ENCODE data around the gene AIF1.
A peak's percentile ranks its signal among the peaks of the same experiment; 100 is the strongest.

The AIF1 gene

DNA sequence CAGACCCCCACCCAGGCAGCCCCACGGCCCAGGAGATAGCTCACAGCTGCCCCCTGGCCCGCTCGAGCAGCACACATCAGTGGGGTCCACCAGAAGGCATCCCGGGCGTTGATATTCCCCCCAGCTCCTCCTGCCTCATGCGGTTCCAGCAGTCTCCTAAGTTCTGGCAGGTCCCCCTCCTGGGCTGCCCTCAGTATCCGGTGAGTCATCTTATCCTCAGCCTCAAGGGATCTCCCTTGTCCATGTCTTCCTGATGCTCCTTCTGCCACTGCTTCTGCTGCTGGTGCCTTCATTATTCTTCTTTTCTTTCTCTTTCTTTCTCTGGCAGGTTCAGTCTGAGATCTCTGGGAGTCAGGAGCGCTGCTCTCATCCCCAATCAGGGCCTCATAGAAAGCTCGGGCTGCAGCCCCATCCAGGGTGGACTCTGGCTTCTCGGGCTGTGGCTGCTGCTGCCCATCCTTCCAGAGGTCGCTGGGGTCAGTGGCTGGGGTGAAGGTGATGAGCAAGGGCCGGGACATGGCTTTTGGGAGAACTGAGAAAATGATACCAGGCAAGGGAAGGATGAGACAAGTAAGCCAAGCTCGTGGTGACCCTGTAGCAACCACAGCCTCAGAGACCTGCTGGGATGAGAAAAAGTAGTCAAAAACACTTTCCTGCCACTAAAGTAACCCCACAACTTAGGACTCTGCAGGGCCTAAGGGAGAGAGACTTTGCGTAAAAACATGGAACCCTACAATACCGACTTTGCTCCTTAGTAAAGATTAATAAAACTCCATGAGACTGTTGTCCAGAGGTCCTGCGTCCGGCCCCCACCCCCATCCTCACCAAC is 49.1 kb downstream of the AIF1 start:
- ATAC-seq: no peak

DNA sequence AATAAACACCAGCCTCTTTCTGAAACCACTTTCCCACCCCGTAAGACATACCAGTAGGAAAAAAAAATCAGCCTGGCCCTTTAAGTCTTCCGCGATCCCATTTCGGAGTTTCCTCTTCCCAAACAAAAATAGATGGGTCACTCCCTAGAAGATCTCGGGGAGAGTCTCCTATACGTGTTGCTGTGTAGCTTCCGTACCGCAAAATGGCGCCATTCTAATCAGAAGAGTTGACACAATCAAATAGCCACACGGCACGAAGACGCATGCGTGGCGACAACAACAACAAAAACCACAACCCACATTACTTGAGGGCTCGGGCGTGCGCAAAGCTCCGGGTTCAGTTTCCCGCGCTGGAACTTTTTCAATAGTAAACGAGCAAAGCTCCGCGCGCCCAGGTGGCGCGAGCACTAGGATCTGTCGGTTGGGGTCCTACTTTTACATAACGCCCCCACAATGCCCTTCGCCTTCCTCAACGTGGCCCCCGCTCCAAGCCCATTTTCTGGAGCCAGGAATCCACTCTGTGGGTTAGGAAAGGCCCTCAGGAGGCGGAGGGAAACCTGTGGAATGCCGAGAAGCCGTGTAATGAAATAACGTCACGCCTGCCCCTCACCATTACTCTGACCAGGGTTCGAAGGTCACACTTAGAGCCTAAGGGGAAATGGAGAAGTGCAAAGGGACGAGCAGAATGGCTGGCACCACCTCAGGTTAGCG is 49.9 kb downstream of the AIF1 start, which contains the start of gene GPANK1:
GPANK1 (minus strand) TSS at position 208 of the 711 bp plus-strand sequence. CDS start 519 bp downstream, outside the sequence.
- ATAC-seq: peak; percentile 44 to 45

DNA sequence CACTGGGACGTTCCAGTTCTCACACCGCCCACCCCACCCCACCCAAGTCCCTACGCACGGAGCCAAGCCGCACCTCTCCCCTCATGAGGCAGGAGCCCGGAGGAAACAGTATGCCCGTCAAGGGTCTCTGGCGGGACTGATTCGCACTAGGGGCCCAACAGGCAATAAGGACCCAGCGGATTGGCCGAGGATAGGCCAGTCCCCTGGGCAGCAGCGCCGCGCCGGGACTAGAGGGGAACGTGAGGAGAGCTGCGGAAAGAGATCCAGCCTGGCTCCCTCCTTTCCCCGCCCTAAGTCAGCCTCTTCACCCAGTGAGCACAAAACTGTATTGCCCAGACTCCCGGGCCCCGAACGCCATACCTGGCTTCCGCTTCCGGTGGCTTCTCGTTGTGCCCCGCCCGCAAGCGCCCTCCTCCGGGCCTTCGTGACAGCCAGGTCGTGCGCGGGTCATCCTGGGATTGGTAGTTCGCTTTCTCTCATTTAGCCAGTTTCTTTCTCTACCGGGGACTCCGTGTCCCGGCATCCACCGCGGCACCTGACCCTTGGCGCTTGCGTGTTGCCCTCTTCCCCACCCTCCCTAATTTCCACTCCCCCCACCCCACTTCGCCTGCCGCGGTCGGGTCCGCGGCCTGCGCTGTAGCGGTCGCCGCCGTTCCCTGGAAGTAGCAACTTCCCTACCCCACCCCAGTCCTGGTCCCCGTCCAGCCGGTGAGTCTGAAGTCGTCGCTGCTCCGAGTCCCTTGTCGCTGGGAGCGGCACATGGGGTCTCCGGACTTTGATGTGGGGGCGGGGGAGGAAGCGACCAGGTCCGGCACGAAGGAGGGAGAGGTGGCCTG is 50.7 kb downstream of the AIF1 start, which contains the start of gene CSNK2B:
CSNK2B (plus strand) TSS at position 580 of the 836 bp plus-strand sequence. CDS start 752 bp downstream, outside the sequence.
- ATAC-seq: peak; percentile 89

DNA sequence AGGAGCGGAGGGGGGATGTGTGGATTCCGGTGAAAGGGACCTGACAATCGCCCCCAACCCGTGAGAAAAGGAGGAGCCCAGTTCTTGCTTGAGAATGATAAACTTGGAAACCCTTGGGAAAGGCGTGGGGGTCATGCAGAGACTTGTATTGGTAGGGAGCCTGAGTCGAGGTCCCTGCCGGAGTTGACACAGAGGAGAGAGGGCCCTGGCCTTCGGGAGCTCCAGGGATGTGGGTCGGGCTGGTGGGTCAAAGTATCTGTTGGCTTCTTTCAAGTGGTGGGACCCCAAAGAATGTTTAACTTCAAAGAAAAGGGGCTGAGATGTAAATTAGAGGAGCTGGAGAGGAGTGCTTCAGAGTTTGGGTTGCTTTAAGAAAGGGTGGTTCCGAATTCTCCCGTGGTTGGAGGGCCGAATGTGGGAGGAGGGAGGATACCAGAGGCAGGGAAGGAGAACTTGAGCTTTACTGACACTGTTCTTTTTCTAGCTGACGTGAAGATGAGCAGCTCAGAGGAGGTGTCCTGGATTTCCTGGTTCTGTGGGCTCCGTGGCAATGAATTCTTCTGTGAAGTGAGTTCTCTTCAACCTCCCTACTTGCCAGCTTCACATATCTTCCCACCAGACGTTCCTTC is 51.4 kb downstream of the AIF1 start:
- no peak for ATAC-seq

Measured in activated CD4-positive, CD25-positive, alpha-beta regulatory T cell treated with anti-CD3 and anti-CD28 coated beads, Interleukin-2, amount 50 U/mL, for 24 hours (primary cell).